ENCODE measurements around the gene PADI2.

PADI2 gene

DNA sequence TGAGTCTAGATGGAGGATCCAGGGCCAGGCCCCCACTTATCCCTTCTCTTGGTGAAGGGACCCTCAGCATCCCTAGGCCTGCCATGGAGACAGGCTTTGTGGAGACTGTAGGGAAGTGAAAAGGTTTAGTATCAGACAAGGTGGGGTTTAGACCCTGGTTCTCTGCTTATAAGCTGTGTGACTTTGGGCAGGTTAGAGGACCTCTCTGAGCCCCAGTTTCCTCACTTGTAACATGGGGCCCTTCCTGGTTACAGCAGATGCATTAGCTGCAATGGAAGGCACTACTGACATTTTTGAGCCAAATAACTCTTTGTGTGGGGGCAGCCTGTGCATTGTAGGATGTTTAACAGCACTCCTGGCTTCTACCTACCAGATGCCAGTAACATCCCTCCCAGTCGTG, 22.7 kb downstream of the PADI2 start:
- no peaks in the 10 kb centered on the region for H3K9me3 ChIP-seq (ENCODE audit: control insufficient read depth, insufficient read depth, low read length)
- no peak overlapping the region for H3K9ac ChIP-seq (ENCODE audit: low read depth, low read length)
- H3K36me3 ChIP-seq (ENCODE audit: insufficient read depth, low read length) = no peaks in the 10 kb centered on the region
- H3K4me1 ChIP-seq (ENCODE audit: insufficient read depth, low read length) = peaks cover 15% of the 10 kb centered on the region; the same call in 1 of the 2 replicates

DNA sequence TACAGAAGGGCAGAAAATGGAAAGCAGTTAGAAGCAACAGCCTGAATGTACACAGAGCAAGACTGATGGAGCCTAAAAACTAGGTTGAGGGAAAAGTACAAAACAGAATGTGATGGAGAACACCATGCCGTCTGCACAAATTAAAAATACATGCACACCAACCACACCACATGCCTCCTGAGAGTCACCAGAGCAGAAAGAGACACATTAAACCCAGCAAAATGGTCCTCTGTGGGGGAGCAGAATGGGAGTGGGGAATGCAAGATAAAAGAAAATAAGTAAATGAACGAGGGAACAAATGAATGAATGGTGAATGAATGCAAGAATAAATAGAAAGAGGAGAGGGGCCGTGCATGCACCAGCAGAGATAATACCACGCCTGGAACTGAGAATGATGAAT, 24.1 kb downstream of the PADI2 start:
- Histone ChIP-seq H3K9ac (ENCODE audit: low read depth, low read length) (no peak overlapping the region), H3K4me1 (ENCODE audit: insufficient read depth, low read length) (peaks cover 15% of the 10 kb centered on the region; the same call in 1 of the 2 replicates), H3K9me3 (ENCODE audit: control insufficient read depth, insufficient read depth, low read length) (no peaks in the 10 kb centered on the region), H3K36me3 (ENCODE audit: insufficient read depth, low read length) (no peaks in the 10 kb centered on the region)

DNA sequence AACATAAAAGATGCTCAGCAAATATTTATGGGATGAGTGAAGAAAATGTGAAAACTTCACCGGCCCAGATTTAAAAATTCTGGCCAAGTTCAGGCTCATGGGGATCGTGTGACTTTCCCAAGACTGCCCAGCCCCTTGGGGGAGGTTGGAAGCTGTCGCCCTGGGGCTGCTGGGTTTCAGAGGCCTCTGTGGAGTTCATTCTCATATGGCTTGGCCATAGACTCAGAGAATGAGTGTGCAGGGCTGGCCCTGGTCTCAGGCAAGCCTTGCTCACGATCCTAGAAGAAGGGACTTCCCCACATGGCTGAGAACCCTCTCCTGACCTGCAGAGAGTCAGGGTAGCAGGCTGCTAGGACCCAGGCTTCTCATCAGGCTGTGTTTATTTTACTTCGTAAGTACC, 24.6 kb downstream of the PADI2 start:
- H3K9ac ChIP-seq (ENCODE audit: low read depth, low read length) = no peak overlapping the region

DNA sequence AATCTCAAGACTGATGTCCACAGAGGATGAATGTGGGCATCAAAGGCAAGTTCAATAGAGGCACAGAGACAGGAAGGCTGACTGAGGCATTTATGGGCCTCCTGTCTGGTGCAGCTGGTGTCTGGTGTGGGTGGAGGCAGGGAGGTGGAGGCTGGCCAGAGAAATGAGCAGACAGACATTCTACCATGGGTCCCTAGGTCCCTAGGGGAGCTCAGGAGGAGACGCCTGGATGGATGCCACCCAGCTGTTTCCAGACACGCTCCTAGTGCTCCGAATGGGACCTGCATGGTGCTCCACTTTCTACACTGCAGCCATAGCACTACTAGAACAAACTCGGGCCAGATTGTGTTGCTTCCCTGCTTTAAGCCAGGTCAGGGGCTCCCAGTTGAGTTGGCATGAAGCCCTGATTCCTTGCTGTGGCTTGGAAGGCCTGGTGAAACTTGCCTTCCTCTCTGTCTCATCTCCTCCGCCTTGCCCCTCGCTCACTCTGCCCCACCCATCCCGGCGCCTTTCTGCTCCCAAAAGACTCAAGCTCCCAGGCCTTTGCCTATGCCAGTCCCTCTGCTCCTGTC, 25.3 kb downstream of the PADI2 start:
- Histone ChIP-seq H3K36me3 (ENCODE audit: insufficient read depth, low read length) (no peaks in the 10 kb centered on the region), H3K9me3 (ENCODE audit: control insufficient read depth, insufficient read depth, low read length) (no peaks in the 10 kb centered on the region), H3K4me1 (ENCODE audit: insufficient read depth, low read length) (peaks cover 7% of the 10 kb centered on the region; the same call in 1 of the 2 replicates), H3K9ac (ENCODE audit: low read depth, low read length) (no peak overlapping the region)

More for the DNA sequence above, 24.6 kb downstream of the PADI2 start:
- Histone ChIP-seq H3K9me3 (ENCODE audit: control insufficient read depth, insufficient read depth, low read length) (no peaks in the 10 kb centered on the region), H3K36me3 (ENCODE audit: insufficient read depth, low read length) (no peaks in the 10 kb centered on the region), H3K4me1 (ENCODE audit: insufficient read depth, low read length) (peaks cover 14% of the 10 kb centered on the region; the same call in 1 of the 2 replicates)

DNA sequence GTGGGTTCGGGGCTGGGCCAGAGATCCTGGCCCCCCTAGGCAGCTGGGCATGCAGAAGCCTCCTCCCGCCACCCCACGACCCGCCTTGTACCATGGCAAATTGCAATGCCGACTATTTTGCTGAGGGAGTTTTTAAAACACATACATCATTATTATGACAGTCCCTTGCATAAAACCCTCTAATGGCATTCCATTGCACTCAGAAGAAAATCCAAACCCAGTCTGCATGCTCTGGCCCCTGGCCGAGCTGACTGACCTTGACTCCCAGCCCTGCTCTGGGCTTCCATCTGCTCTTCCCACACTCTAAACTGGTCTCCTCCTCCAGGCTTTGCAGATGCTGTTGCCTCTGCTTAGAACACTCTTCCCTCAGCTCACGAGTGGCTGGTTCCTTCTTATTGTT, 28.0 kb downstream of the PADI2 start:
- no peaks in the 10 kb centered on the region for H3K9me3 ChIP-seq (ENCODE audit: control insufficient read depth, insufficient read depth, low read length)

DNA sequence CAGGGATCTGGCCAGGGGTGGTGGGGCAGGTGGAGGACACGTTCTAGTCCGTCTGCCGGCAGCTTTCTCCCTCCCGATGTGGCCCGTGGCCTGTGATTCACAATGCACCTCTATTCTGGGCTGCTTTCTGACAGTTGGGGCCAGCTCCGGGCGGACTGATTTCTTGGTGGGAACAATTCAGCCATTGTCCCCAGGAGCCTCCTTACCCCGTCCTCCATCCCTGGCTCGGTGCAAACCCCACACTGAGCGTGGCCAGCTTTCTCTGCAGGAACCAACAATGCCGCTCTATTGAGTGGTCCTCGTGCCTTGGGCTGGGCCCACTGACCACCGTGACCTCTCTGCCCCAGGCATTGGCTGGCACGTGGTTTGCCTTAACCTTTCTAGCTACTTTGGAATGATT, 29.7 kb downstream of the PADI2 start:
- H3K36me3 ChIP-seq (ENCODE audit: insufficient read depth, low read length) = no peaks in the 10 kb centered on the region
- H3K9me3 ChIP-seq (ENCODE audit: control insufficient read depth, insufficient read depth, low read length) = no peaks in the 10 kb centered on the region
- H3K9ac ChIP-seq (ENCODE audit: low read depth, low read length) = no peak overlapping the region
- H3K4me1 ChIP-seq (ENCODE audit: insufficient read depth, low read length) = no peaks in the 10 kb centered on the region

More for the DNA sequence above, 28.0 kb downstream of the PADI2 start:
- Histone ChIP-seq H3K4me1 (ENCODE audit: insufficient read depth, low read length) (no peaks in the 10 kb centered on the region), H3K9ac (ENCODE audit: low read depth, low read length) (no peak overlapping the region), H3K36me3 (ENCODE audit: insufficient read depth, low read length) (no peaks in the 10 kb centered on the region)

DNA sequence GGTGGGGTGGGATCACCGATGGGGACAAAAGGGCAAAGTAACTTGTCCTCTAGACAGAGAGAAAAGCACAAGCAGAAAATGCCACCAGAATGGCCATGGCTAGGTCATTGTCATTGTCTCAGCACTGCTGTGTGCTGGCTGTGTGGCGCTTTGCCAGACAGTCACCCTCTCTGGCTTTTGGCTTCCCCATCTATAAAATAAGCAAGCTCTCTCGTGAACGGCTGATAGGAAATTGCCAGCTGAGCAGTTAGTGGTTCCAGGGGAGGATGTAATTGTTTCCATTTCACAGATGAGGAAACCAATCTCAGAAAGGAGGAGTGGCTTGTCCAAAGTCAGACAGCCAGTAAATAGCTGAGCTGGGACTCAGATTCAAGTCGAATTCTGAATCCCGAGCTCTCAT, 32.5 kb downstream of the PADI2 start:
- Histone ChIP-seq H3K9me3 (ENCODE audit: control insufficient read depth, insufficient read depth, low read length) (no peaks in the 10 kb centered on the region), H3K9ac (ENCODE audit: low read depth, low read length) (no peak overlapping the region), H3K4me1 (ENCODE audit: insufficient read depth, low read length) (no peaks in the 10 kb centered on the region), H3K36me3 (ENCODE audit: insufficient read depth, low read length) (no peaks in the 10 kb centered on the region)

DNA sequence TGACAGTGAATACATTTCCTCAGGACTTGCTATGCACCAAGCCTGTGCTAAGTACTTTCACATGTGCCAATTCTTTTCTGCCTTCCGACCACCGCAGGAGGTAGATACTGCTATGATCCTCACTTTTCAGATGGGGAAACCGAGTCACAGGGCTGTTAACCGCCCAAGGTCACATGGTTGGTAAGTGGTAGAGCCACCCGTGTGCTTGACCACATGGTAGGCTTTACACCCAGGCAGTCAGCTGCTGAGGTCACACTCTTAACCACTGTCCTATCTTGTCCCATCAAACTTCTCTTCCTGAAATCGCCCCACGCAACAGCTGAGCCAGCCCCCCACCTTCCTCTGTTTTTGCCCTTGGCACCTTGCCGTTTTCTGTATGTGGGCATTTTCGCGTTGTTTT, 34.5 kb downstream of the PADI2 start:
- H3K36me3 ChIP-seq (ENCODE audit: insufficient read depth, low read length) = no peaks in the 10 kb centered on the region
- H3K4me1 ChIP-seq (ENCODE audit: insufficient read depth, low read length) = no peaks in the 10 kb centered on the region
- H3K9ac ChIP-seq (ENCODE audit: low read depth, low read length) = no peak overlapping the region
- H3K9me3 ChIP-seq (ENCODE audit: control insufficient read depth, insufficient read depth, low read length) = no peaks in the 10 kb centered on the region

DNA sequence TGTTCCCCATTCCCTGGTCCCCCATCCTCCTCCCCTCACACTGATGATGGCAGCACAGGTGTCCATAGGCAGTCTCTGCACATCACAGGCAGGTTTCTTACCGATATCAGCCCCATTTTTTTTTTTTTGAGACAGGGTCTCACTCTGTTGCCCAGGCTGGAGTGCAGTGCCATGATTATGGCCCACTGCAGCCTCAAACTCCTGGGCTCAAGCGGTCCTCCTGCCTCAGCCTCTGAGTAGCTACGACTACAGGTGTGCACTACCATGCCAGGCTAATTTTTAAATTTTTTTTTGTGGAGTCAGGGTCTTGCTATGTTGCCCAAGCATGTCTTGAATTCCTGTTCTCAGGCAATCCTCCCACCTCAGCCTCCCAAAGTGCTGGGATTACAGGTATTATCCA, 36.5 kb downstream of the PADI2 start:
- Histone ChIP-seq H3K9ac (ENCODE audit: low read depth, low read length) (no peak overlapping the region), H3K36me3 (ENCODE audit: insufficient read depth, low read length) (no peaks in the 10 kb centered on the region), H3K4me1 (ENCODE audit: insufficient read depth, low read length) (no peaks in the 10 kb centered on the region), H3K9me3 (ENCODE audit: control insufficient read depth, insufficient read depth, low read length) (no peaks in the 10 kb centered on the region)

DNA sequence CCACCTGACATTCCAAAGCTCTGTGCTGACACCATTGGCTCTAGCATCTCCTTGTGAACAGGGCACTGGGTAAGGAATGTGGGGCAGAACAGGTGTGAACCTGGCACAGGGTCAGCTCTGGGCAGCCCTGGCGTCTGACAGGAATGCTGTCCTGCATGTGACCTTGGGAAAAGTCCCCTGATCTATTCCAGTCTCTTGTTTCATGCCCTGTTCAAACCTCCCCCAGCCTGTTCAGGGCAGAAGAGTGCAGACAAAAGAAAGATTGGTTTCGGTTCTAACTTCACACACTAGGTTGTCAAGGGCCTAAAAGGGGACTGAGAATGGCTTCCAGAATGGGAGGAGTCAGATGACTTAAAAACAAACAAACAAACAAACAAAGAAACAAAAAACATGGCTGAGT, 37.8 kb downstream of the PADI2 start:
- Histone ChIP-seq H3K4me1 (ENCODE audit: insufficient read depth, low read length) (no peaks in the 10 kb centered on the region), H3K9me3 (ENCODE audit: control insufficient read depth, insufficient read depth, low read length) (no peaks in the 10 kb centered on the region), H3K36me3 (ENCODE audit: insufficient read depth, low read length) (no peaks in the 10 kb centered on the region), H3K9ac (ENCODE audit: low read depth, low read length) (no peak overlapping the region)

DNA sequence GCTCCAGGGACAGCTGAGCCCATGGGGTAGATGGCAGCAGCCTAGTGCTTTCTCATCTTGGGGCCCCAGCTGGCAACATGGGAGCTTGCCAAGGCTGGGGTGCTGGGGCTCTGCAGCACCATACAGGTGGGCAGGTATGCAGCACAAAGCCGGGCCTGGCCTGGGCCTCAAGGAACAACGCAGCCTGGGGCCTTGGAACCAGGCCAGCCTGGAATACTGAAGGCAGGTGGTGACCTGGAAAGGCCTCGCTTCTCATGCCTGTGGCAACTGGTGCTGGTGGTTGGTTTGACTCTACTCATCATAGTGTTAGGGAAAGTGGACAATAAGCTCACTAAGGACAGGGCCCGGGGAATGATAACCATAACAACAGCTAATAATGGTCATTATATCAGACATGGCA, 38.4 kb downstream of the PADI2 start:
- no peaks in the 10 kb centered on the region for H3K9me3 ChIP-seq (ENCODE audit: control insufficient read depth, insufficient read depth, low read length)
- H3K36me3 ChIP-seq (ENCODE audit: insufficient read depth, low read length) = no peaks in the 10 kb centered on the region
- no peak overlapping the region for H3K9ac ChIP-seq (ENCODE audit: low read depth, low read length)
- no peaks in the 10 kb centered on the region for H3K4me1 ChIP-seq (ENCODE audit: insufficient read depth, low read length)

DNA sequence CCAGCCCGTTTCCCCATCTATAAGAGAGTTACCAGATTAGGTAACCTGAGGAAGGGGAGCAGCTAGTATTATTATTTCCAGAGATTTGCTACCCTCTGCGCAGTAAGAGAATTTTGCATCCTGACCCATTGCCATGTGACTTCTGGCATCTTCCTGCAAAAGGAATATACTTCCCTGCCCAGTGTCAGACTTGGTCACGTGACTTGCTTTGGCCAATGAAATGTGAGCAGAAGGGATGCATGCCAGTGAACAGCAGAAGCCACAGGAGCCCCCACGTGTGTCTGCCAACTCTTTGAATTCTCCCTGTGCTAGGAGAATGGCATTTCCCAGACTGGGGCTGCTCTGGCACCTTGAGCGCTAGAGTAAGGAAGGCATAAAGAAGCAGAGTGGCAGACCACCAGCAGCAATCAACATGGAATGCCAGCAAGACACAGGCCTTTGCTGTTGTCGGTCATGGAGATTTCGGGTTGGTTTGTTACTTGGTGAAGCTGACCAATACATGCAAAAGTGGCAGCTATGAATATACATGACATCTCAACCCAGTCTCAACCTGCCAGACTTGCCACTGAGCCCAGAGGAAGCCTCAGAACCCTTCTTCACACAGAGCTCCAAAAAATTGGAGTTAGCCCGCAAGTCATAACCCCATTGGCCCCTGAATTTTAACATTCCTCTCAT, 39.0 kb downstream of the PADI2 start:
- H3K9me3 ChIP-seq (ENCODE audit: control insufficient read depth, insufficient read depth, low read length) = no peaks in the 10 kb centered on the region
- H3K4me1 ChIP-seq (ENCODE audit: insufficient read depth, low read length) = peaks cover under 1% of the 10 kb centered on the region; the same call in 1 of the 2 replicates
- no peak overlapping the region for H3K9ac ChIP-seq (ENCODE audit: low read depth, low read length)
- H3K36me3 ChIP-seq (ENCODE audit: insufficient read depth, low read length) = no peaks in the 10 kb centered on the region

DNA sequence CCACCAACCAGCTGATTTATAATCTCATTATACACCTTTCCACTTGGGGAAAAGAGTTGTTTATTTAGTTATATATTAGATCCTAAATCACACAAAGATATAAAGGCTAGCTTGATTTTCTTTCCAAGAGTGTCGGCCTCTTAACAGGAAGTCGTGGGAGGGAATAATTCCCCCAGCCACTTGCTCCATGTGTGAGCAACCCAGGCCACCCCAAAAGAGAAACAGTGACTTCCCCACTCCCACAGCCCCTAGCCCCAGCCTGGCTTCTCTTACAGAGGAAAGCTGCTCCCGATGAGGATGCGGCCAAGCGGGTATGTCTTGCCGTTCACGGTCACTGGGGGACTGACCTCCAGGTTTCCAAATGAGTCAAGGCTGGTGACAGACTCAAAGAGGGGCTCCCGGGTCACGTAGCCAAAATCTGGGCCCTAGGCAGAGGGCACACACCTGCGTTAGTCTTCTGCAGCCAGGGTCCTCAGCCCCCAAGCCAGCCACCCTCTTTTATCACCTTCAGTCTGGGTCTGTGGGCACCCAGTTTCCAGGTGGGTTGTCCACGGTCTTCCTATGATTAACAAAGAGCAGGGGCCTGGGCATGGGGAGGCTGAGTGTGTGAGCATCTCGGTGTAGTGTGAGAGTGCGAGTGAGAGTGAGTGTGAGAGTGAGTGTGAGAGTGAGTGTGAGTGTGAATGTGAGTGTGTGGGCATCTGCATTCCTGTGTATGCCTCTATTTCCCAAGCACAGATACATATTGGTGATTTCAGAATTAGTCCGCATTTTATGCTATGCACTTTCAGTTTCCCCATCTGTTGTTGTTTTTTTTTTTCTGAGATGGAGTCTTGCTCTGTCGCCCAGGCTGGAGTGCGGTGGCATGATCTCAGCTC, 40.0 kb downstream of the PADI2 start:
- Histone ChIP-seq H3K9ac (ENCODE audit: low read depth, low read length) (no peak overlapping the region), H3K36me3 (ENCODE audit: insufficient read depth, low read length) (no peaks in the 10 kb centered on the region), H3K4me1 (ENCODE audit: insufficient read depth, low read length) (peaks cover 3% of the 10 kb centered on the region; the same call in 1 of the 2 replicates), H3K9me3 (ENCODE audit: control insufficient read depth, insufficient read depth, low read length) (no peaks in the 10 kb centered on the region)

DNA sequence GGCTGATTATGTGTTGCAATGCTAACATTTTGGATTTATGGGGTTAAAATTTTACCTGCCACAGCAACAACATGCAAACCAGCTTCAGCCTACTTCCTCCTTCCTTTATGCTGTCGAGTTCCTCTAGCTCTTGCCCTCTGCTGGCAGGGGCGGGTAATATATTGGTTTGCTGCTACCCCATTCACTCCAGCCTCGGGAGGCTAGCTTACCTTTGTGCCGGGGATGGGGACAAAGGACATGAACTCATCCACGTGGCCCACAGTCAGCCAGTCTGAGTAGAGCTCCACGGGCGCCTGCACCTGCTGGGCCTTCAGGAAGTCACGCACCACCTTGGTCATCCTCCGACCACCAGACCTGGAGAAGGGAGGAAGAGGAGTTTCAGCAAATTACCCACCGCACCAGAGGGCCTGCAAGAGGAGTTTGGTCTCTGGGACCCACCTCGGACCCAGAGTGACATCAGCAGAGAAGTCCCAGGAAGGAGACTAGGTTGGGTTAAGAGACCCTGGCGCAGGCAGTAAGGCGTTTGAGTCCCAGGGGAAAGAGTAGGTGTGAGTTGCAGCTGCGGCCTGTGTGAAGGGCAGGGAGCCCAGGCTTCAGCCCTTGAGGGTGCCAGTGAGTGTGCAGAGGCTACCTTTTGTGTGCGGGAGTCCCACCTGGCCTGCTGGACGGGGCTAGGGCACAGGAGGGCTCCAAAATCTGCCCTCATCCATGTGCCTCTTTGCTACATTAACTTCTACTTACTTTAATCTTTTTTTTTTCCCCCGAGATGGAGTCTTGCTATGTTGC, 43.6 kb downstream of the PADI2 start:
- H3K4me1 ChIP-seq (ENCODE audit: insufficient read depth, low read length) = peaks cover 3% of the 10 kb centered on the region; the same call in 1 of the 2 replicates
- H3K9me3 ChIP-seq (ENCODE audit: control insufficient read depth, insufficient read depth, low read length) = no peaks in the 10 kb centered on the region
- no peak overlapping the region for H3K9ac ChIP-seq (ENCODE audit: low read depth, low read length)
- no peaks in the 10 kb centered on the region for H3K36me3 ChIP-seq (ENCODE audit: insufficient read depth, low read length)

Data from ES-I3 (cell line).